Measurements from ENCODE around the gene SVEP1.

- TF ChIP-seq CTCF (conservative IDR thresholded peaks at IDR 0.05; ENCODE audit: low read depth in 2 of 2): no peak
- TF ChIP-seq ETS1 (IDR thresholded peaks at IDR 0.05): no peak
- TF ChIP-seq POLR2AphosphoS5 (IDR thresholded peaks at IDR 0.05; ENCODE audit: low read depth): no peak
- TF ChIP-seq EZH2phosphoT487 (IDR thresholded peaks at IDR 0.05; ENCODE audit: unreplicated experiment): no peak
These were observed 122.9 kb downstream of the SVEP1 start for GRCh38 chr9:110456681-110457080.
